Duodenal mucosa (tissue), 2 donors: ENCODE data around the gene RBKS.
"Not testable (repeated sequence)": the region's sequence is repeated elsewhere in the genome, so short reads cannot be mapped to it uniquely, and the experiment has no call there.

Experiments used
- H3K27ac ChIP-seq: one replicate; pipeline ENCODE4 v1.7.0; 2013; ENCODE audit warnings: low read depth, low read length
- H3K27me3 ChIP-seq, 2 donors: one replicate each; pipeline ENCODE4 v1.7.0; 2013; ENCODE audit warnings: low read length in 2 of 2, control low read depth in 1 of 2; ENCODE audit not compliant: insufficient read depth in 2 of 2, control insufficient read depth in 1 of 2
- H3K36me3 ChIP-seq, 2 donors: one replicate each; pipeline ENCODE4 v1.7.0; 2013; ENCODE audit warnings: low read length in 2 of 2, control low read depth in 1 of 2; ENCODE audit not compliant: insufficient read depth in 2 of 2, control insufficient read depth in 1 of 2
- H3K4me1 ChIP-seq, 2 donors: one replicate each; pipeline ENCODE4 v1.7.0; 2013; ENCODE audit warnings: low read length in 2 of 2, control low read depth in 1 of 2; ENCODE audit not compliant: insufficient read depth in 2 of 2, control insufficient read depth in 1 of 2
- H3K4me3 ChIP-seq, 2 donors: one replicate each; pipeline ENCODE4 v1.7.0; 2013; ENCODE audit warnings: low read length in 2 of 2, low read depth in 1 of 2
- H3K9ac ChIP-seq, 2 donors: one replicate each; pipeline ENCODE4 v1.7.0; 2013; ENCODE audit warnings: low read length in 2 of 2, low read depth in 1 of 2
- H3K9me3 ChIP-seq, 2 donors: one replicate each; pipeline ENCODE4 v1.7.0; 2013; ENCODE audit warnings: low read length in 2 of 2, control low read depth in 1 of 2; ENCODE audit not compliant: control insufficient read depth in 1 of 2

Gene RBKS

DNA sequence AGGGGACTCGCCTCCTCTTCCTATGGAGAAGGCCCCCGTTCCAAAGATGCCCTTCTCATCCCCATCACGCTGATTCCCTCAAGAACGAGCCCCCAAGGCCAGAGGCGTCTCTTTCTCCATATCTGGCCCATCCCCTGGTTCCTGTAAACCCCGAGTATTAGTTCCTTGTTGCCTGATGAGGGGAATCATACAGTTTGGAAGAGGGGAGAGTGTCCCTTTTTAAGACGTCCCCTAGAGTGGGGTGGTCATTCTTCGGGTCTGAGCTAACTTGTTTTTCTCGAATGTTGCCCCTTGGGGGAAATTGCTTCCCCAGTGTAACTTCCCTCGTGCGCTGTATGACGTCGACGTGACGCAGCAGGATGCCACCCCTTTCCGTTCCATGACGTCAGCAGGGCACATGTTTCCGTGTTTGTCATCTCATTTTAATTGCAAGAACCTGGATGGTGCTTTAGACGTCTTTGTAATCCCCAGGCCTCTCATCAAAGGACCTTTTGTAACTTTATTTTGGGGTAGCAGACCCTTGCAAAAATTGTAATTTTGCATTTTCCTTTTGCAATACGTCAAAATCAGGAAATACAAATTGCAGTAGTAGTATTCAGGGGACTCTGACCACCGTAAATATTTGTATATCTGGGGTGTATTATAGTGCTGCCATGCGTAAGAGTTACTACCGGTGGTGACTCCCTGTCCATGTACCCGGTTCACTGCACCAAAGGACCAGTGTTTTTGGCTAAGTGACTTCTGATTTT is 911 bp upstream of the RBKS start:
- H3K9me3 ChIP-seq: no peaks in the 10 kb centered on the region
- no peaks in the 10 kb centered on the region for H3K27me3 ChIP-seq
- peaks cover 18 to 20% of the 10 kb centered on the region in 2 donors for H3K4me1 ChIP-seq
- peak overlapping the region; percentile 86 to 96 for H3K4me3 ChIP-seq
- H3K9ac ChIP-seq: peak overlapping the region; percentile 88 to 98
- H3K36me3 ChIP-seq: peaks cover 2 to 3% of the 10 kb centered on the region in 2 donors
- peak overlapping the region; percentile 90 for H3K27ac ChIP-seq

DNA sequence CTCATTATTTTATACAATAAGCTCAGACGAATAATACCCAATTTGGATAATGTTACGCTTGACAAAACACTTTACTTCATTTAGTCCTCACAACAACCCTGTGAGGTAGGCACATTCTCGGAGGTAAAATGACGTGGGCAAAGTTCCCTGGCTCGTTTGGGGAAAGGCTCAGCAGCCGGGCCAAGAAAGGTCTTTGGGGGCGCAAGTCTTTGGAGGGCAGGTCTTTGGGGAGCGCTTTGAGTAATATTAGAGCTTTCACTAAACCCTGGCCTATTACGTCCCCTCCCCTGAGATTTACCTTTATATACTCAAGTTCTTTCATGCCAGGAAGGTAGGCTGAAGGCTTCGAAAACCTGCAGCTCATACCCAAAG is 427 bp downstream of the RBKS start:
- peak overlapping the region; percentile 86 to 96 for H3K4me3 ChIP-seq
- peak overlapping the region; percentile 88 to 98 for H3K9ac ChIP-seq
- H3K36me3 ChIP-seq: no peaks in the 10 kb centered on the region
- peaks cover 18 to 20% of the 10 kb centered on the region in 2 donors for H3K4me1 ChIP-seq
- H3K27me3 ChIP-seq: no peaks in the 10 kb centered on the region
- H3K9me3 ChIP-seq: no peaks in the 10 kb centered on the region
- H3K27ac ChIP-seq: peak overlapping the region; percentile 90

DNA sequence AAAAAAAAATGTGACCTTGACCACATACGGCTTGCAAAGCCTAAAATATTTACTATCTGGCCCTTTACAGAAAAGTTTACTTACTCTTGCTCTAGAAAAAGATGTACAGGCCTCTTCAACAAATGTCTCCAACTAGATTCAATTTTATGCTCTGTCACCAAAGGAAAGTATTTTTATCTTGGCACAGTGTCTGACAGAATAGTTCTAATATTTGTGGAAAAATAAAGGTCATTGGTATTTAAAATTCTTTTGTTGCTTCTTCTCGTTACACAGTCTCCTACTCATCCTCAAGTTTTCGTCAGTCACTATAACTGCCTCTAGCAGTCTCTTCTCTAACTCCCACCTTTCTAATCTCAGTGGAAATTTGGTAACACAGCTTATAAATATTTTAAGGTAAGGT is 1.4 kb downstream of the RBKS start:
- Histone ChIP-seq H3K27me3 (no peaks in the 10 kb centered on the region), H3K9me3 (no peaks in the 10 kb centered on the region), H3K4me1 (peaks cover 18 to 20% of the 10 kb centered on the region in 2 donors), H3K27ac (no peak overlapping the region), H3K9ac (peak overlapping the region in 1 of 2 donors; percentile 88), H3K4me3 (peak overlapping the region; percentile 86 to 96), H3K36me3 (no peaks in the 10 kb centered on the region)

DNA sequence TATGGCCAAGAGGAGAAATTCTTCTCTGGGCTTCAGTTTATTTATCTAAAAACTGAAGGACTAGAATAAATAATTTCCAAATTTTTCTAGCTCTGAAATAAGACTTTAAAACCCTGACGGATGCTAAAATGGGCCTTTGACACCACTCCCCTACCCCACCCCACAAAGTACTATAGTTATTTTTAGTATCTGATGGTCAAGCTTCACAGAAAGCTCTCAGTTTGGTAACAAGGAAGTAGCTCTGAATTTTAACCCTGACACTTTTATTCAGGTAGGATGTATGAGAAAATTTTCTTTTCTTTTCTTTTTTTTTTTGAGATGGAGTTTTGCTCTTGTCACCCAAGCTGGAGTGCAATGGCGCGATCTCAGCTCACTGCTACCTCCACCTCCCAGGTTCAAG is 2.4 kb downstream of the RBKS start:
- Histone ChIP-seq H3K36me3 (no peaks in the 10 kb centered on the region), H3K9ac (no peak overlapping the region), H3K4me3 (no peak overlapping the region), H3K27me3 (no peaks in the 10 kb centered on the region), H3K4me1 (peaks cover 18 to 20% of the 10 kb centered on the region in 2 donors), H3K27ac (no peak overlapping the region), H3K9me3 (no peaks in the 10 kb centered on the region)

- H3K4me3 ChIP-seq: peak overlapping the region in 1 of 2 donors; percentile 18
- peaks cover 15 to 18% of the 10 kb centered on the region in 2 donors for H3K4me1 ChIP-seq
- no peak overlapping the region for H3K27ac ChIP-seq
Measured at GRCh38 chr2:27887111-27887510, 3.1 kb downstream of the RBKS start.

DNA sequence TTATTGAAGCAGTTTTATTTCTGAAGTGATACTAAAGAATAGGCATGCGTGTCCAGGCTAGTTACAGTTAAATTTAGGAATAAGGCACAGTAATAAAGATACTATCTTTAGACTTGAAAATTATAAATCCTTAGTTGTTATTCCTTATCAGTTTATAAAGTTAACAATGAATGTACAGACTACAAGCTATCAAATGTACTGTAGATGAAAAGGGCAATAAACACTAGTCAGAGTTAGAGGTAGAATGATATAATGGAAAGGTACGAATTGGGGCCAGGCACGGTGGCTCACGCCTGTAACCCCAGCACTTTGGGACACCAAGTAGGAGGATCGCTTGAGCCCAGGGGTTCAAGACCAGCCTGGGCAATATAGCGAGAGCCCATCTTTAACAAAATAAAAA is 3.9 kb downstream of the RBKS start:
- H3K27ac ChIP-seq: no peak overlapping the region

More at GRCh38 chr2:27887111-27887510, 3.1 kb downstream of the RBKS start:
- Histone ChIP-seq H3K27me3 (no peaks in the 10 kb centered on the region), H3K9ac (no peak overlapping the region), H3K9me3 (peaks cover 0 to 5% of the 10 kb centered on the region in 2 donors), H3K36me3 (no peaks in the 10 kb centered on the region)

DNA sequence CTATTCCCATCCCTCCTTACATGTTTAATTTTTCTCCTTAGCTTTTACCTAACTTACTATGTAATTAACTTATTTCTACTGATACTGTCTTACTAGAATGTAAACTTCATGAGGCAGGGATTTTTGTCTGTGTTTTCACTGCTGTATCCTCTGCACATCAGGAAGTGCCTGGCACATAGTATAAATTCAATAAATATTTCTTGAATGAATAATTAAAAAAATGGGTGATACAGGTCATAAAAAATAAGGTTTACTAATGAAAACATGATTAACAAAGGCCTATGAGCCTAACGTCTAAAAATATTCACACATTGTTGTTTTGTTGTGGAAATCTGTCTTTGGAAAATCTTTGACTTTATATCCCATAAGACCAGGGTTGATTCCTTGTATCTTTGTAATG is 4.5 kb downstream of the RBKS start:
- Histone ChIP-seq H3K36me3 (no peaks in the 10 kb centered on the region), H3K4me3 (no peak overlapping the region), H3K9ac (no peak overlapping the region), H3K4me1 (peaks cover 4 to 10% of the 10 kb centered on the region in 2 donors), H3K27ac (no peak overlapping the region), H3K9me3 (peaks cover 0 to 5% of the 10 kb centered on the region in 2 donors), H3K27me3 (no peaks in the 10 kb centered on the region)

More for the DNA sequence above, 3.9 kb downstream of the RBKS start:
- Histone ChIP-seq H3K9me3 (peaks cover 0 to 5% of the 10 kb centered on the region in 2 donors), H3K27me3 (no peaks in the 10 kb centered on the region), H3K4me1 (peaks cover 7 to 13% of the 10 kb centered on the region in 2 donors), H3K4me3 (no peak overlapping the region), H3K9ac (no peak overlapping the region), H3K36me3 (no peaks in the 10 kb centered on the region)

- Histone ChIP-seq H3K4me1 (peaks cover 4 to 10% of the 10 kb centered on the region in 2 donors), H3K4me3 (no peak overlapping the region), H3K9ac (no peak overlapping the region), H3K9me3 (peaks cover 0 to 5% of the 10 kb centered on the region in 2 donors), H3K36me3 (no peaks in the 10 kb centered on the region), H3K27ac (no peak overlapping the region), H3K27me3 (no peaks in the 10 kb centered on the region)
Measured at GRCh38 chr2:27885234-27885633, 5.0 kb downstream of the RBKS start.

DNA sequence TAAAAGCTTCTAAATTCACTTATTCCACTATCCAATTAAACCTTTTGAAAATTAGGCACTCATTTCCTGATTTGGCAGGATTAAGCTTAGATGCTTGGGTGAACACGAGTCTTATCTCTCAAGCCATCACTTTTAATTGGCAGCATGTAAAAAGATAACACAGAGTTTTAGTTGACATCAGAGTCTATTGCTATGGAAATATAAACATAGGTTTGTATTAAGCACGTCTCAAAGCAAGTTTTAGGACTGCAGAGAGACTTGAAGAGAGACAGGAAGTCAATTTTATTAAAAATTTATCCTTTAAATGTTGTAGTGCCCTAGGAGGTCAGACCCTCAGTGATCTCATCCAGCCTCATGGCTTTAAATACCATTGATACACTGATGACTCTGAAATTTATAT is 5.6 kb downstream of the RBKS start:
- no peak overlapping the region for H3K4me3 ChIP-seq

DNA sequence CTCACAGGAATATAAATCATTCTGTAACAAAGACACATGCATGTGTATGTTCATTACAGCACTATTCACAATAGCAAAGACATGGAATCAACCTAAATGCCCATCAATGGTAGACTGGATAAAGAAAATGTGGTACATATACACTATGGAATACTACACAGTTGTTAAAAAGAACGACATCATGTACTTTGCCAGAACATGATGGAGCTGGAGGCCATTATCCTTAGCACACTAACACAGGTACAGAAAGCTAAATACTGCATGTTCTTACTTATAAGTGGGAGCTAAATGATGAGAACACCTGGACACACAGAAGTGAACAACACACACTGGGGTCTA is 7.6 kb downstream of the RBKS start:
- not testable (repeated sequence) for H3K9me3 ChIP-seq, H3K27ac ChIP-seq, H3K36me3 ChIP-seq, H3K9ac ChIP-seq, H3K4me3 ChIP-seq, H3K27me3 ChIP-seq, H3K4me1 ChIP-seq

More for the DNA sequence above, 5.6 kb downstream of the RBKS start:
- peaks cover 0 to 5% of the 10 kb centered on the region in 2 donors for H3K9me3 ChIP-seq
- H3K4me1 ChIP-seq: peaks cover 4 to 5% of the 10 kb centered on the region in 2 donors
- H3K9ac ChIP-seq: no peak overlapping the region
- H3K27ac ChIP-seq: no peak overlapping the region
- no peaks in the 10 kb centered on the region for H3K27me3 ChIP-seq
- H3K36me3 ChIP-seq: no peaks in the 10 kb centered on the region
